H1 (cell line): ENCODE measurements around the gene CCNL2.

ENCODE experiments used
- BACH1 ChIP-seq: IDR thresholded peaks from 2 replicates; pipeline ENCODE4 v1.6.1; 2012; ENCODE audit warnings: low read length, improper control_type of control experiment
- CEBPB ChIP-seq: IDR thresholded peaks from 2 replicates; pipeline ENCODE4 v1.6.1; 2012; ENCODE audit warnings: low read depth, low read length
- CREB1 ChIP-seq: IDR thresholded peaks from 2 replicates; pipeline ENCODE4 v1.6.1; 2012; ENCODE audit warnings: inconsistent platforms
- NRF1 ChIP-seq: IDR thresholded peaks from 2 replicates; pipeline ENCODE4 v1.6.1; 2011; ENCODE audit warnings: mild to moderate bottlenecking, low read depth, low read length, improper control_type of control experiment
- POLR2A ChIP-seq, 2 experiments: IDR thresholded peaks; 1 replicate in 1 of 2; 2 replicates in 1 of 2; pipeline ENCODE4 v1.6.1; 2011; ENCODE audit warnings: low read depth in 2 of 2, low read length in 2 of 2, mild to moderate bottlenecking in 2 of 2; ENCODE audit errors: control extremely low read depth in 1 of 2
- SP2 ChIP-seq: IDR thresholded peaks from 2 replicates; pipeline ENCODE4 v1.6.1; 2012; ENCODE audit warnings: mild to moderate bottlenecking, low read length, inconsistent platforms
- TBP ChIP-seq: IDR thresholded peaks from 2 replicates; pipeline ENCODE4 v1.6.1; 2011; ENCODE audit warnings: low read depth, low read length, improper control_type of control experiment
- ZNF274 ChIP-seq: IDR thresholded peaks from 2 replicates; pipeline ENCODE4 v1.7.0; 2012; ENCODE audit warnings: low read length, borderline replicate concordance; ENCODE audit errors: extremely low read depth
- TF ChIP-seq, protein P1 (sequence below), 3 experiments: IDR thresholded peaks; 1 replicate in 2 of 3; 2 replicates in 1 of 3; pipeline versions ENCODE4 v1.5.1 to v1.6.1; 2011; ENCODE audit warnings: low read length in 3 of 3, mild to moderate bottlenecking in 3 of 3, inconsistent platforms in 2 of 3, low read depth in 1 of 3, moderate library complexity in 1 of 3; ENCODE audit not compliant: insufficient read depth in 1 of 3; ENCODE audit errors: control extremely low read depth in 1 of 3

DNA sequence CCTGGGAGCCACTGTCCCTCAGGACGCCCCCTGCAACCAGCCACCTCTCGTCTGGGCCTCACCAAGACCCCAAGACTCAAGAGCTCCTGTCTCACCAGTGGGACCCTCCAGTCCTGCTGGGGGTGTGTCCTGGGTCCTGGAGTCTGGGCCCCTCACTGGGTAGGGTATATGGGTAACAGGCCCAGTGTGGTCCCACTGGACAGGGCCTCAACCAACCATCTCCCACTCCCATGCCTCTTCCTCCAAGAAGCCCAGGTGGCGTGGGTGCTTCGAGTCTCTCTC lies 35.6 kb upstream of the CCNL2 start:
- TF ChIP-seq NRF1, result no peak
- TF ChIP-seq CEBPB, result no peak
- no peak for TF ChIP-seq BACH1
- no peak for TF ChIP-seq POLR2A (IDR thresholded peaks at IDR 0.05; ENCODE audit: control extremely low read depth in 1 of 2, low read depth in 2 of 2, low read length in 2 of 2)
- TF ChIP-seq, protein P1, sequence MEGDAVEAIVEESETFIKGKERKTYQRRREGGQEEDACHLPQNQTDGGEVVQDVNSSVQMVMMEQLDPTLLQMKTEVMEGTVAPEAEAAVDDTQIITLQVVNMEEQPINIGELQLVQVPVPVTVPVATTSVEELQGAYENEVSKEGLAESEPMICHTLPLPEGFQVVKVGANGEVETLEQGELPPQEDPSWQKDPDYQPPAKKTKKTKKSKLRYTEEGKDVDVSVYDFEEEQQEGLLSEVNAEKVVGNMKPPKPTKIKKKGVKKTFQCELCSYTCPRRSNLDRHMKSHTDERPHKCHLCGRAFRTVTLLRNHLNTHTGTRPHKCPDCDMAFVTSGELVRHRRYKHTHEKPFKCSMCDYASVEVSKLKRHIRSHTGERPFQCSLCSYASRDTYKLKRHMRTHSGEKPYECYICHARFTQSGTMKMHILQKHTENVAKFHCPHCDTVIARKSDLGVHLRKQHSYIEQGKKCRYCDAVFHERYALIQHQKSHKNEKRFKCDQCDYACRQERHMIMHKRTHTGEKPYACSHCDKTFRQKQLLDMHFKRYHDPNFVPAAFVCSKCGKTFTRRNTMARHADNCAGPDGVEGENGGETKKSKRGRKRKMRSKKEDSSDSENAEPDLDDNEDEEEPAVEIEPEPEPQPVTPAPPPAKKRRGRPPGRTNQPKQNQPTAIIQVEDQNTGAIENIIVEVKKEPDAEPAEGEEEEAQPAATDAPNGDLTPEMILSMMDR (IDR thresholded peaks at IDR 0.05; ENCODE audit: control extremely low read depth in 1 of 3, insufficient read depth in 1 of 3, low read depth in 1 of 3, low read length in 3 of 3), result no peak
- no peak for TF ChIP-seq TBP
- TF ChIP-seq SP2, result no peak
- TF ChIP-seq CREB1, result no peak
- no peak for TF ChIP-seq ZNF274
